ENCODE measurements around the gene ARRB1.
"Not testable (repeated sequence)": the region's sequence is repeated elsewhere in the genome, so short reads cannot be mapped to it uniquely, and the experiment has no call there.

ARRB1 gene

DNA sequence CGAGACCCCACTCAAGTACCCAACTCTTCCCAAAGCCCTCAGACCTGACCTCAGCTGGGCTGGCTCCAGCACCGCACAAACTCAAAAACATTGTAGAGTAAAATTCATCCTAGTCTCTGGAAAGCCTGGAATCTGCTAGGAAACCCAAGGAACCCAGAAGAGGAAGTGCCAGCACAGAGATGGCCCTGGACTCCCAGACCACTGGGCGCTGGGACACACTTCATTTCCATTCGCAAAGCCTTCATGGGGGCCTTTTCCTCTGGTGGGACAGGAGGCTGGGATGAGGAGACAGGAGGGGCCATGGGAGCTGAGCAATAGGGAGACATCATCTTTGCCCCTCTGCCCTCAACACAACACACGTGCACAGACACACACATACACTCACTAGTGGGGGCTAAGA, 30.8 kb downstream of the ARRB1 start:
- no peak for DNase-seq

DNA sequence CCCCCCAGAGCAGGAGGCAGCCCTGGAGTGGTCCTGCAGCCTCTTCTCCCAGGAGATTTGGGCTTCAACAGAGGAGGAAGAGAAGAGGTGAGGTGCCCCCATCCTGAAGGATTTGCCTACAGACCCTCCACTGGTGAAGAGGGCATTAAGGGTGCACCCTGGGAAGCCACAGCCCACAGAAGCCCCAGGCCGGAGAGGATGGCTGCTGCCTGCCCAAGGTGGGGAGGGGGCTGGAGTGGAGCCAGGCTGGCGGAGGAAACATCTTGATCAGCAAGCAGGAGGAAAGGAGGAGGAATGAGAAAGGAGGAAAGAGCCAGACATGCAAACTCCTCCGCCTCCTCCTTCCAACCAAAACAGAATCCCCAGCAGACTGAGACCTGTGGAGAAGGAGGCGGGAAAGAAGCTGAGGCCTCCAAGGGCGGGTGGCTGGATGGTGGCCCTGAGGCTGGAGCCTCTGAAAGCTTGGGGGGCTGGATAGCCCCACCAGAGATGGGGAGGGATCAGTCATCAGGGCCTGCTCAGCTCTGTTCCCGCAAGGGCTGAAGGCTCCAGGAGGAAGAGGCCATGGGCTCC, 31.3 kb downstream of the ARRB1 start:
- no peak for DNase-seq

DNA sequence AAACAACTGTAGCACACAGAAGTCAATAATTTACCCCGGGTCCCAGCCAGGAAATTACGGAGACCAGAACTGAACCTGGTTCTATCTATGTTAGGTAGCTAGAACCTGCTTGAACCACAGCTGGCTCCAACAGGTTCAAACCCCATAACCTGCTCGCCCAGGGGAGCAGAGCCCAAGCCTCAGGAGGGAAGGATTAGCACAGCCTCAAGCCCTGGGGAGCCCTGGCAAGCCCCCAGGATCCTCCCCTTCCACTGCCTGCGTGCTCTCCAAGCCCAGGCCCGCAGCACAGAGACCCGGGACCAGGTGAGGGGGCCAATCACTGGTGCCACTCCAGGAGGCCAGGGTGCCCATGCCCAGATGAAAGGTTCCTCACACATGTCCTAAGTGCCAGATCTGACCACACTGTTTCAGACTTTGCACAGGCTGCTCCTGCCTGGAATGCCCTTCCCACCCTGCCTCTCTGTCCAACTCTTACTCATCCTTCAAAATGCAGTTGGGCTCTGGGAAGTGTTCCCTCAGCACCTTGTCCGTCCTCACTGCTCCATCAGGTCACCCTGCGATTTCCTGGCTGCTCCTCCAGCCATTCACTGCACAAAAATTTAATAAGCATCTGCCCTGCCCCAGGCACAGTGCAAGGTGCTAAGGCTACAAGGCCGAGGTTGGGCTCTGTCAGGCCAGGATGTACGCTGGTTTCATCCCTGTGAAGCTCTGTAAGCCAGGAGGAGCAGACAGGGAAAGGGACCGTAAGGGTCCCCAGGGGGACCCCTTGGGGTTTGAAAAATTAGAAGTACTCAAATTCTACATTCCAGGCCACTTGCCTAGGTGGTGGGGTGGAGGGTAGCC, 32.2 kb downstream of the ARRB1 start:
- no peak for DNase-seq

DNA sequence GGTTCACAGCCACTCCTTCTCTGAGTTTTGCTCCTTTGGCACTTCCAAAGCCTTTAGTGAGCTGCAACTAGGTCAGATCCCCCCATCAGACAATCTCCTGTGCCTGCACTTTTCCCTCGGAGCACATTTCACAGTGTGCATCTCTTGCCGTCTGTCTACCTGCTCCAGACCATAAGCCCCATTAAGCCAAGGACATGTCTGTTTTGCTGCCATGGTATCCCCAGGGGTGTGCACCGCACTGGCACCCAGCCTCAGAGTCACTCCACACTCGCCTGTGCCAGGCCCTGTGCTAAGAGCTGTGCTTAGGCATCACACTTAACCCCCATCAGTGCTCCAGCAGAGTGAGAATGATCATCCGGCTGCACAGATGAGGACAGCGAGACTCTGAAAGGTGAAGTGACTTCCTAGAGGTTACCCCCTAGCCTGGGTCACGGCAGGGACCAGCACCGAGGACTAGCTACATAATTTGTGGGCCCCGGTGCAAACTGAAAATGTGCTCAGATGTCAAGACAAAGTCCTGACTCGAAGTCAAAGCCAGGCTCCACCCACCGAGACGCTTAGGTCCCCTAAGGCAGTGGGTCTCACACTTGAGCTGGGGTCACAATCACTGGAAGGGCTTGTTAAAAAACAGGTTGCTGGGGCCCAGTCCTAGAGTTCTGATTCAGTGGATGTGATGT, 33.9 kb downstream of the ARRB1 start:
- DNase-seq: no peak

DNA sequence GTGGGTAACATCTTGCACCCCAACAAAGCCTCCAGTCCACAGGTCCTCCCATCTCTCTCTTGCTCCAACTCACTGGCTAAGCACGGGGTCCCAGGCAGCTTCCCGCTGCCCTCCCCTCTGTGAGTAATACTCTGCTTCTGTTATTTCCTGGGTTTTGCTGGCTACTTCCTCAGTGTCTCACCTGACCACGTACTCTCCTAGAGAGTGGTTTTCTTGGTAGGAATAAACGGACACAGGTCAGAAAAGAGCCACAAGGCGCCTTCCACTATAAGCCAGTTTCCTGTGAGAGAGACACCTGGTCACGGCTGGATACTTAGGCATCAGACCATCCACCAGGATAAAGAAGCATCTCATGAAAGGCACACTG, 36.0 kb downstream of the ARRB1 start:
- DNase-seq: no peak

DNA sequence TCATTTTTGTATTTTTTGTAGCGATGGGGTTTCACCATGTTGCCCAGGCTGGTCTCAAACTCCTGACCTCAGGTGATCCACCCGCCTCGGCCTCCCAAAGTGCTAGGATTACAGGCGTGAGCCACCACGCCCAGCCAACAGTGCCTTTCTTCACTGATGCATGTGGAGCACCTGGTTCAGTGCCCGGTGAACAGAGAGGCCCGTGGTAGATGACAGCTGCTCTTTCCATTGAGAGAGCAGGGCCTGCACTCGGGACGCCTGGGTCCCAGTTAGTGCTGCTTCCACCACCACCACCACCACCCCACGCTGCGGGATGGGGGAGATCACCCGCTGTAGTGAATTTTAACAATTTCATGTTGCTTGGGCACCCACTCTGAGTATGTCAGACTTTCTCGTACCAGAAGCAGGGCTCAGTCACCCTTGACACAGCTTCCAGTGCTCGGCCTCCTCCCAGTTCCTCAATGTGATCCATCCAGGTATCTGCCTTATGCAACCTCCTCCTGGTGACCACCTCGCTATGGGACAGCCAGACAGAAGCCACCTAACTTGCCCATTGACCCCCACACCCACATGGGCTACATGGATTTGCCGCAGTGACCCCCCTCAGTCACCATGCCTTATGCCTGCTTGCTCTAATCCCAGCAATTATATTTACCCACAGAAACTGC, 36.6 kb downstream of the ARRB1 start:
- no peak for DNase-seq

DNA sequence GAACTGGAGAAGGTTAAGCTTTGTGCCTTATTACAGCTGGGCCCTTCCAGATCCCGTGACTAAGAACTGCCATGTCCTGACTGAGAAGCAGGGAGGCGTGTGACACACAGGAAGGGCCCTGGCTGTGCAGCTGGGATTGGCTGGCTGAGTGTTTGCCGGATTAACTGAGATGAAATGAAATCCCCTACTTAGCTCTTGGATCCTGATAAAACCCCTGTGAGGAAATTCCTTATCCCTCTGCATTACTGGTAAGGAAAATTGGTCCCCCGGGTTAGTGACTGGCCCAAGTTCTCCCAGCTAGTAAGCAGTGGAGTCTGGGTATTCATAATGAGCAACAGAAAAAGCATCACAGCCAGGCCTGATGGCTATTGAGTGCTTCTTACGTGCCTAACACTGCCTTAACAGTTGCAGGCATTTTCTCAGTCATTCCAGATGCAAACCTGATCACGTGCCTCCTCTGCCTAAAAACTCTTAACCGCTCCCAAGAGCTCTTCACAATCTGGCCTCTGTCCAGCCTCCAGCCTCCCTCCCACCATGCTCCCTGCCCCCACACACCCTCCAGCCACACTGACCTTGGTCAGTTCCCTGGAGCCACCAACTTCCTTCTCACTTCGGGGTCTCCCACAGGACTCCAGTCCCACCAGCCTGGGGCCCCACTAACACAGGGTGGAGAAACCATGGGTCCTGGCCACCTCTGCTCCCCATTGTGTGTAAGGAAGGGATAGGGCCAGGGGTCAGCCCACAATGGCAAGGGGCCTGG, 37.8 kb downstream of the ARRB1 start:
- peak; percentile 68 for DNase-seq

DNA sequence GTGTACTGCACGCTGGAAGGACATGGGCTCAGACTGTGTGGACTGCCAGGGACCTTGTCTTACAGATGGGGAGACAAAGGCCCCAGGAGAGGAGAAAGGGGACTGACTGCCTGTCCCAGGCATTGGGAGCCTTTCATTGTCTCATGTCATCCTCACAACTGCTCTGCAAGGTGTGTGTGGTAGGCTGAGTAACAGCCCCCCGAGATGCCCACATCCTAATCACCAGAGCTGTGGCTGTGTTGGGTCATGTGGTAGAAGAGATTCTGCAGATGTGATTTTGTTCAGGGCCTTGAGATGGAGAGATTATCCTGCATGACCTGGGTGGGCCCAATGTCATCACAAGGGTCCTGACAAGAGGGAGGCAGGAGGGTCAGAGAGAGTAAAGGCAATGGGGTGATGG, 39.1 kb downstream of the ARRB1 start:
- no peak for DNase-seq

DNA sequence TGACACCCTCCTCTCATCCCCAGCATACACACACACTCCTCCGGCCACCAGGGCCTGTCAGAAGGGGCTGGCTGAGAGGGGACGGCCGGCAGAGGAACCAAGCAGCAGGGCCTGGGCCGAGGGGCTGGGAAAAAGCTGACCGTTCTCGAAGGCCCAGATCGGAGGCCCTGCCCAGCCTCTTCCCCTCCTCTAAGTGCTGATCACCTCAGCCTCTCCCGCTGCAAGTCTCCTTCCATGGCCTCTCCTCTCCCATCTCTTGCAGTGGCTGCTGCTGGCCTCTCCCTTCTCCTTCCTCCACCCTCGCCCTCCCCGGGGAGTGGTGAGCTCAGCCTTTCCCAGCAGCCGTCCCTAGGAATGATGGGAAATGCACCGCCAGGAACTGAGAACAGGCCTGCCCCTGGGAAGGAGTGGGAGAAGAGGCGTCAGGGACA, 39.6 kb downstream of the ARRB1 start:
- DNase-seq: peak; percentile 63

DNA sequence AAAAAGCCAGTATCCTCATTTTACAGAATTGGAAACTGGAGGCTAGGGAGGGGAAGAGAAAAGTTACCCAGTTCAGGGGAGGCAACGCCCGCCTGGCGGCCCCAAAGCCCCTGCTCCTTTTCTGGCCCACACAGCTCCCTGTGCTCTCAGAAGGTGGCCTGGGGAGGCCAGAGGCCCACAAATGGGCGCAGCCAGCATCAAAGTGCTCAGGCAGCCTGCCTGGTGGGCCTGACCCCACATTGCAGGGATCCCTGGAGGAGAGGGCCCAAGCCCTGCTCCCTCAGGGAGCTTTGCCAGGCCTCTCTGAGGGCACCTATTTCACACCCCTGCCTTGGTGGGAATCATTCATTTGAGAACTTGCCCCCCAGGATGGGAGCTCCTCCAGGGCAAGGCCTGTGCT, 42.5 kb downstream of the ARRB1 start:
- DNase-seq: no peak

DNA sequence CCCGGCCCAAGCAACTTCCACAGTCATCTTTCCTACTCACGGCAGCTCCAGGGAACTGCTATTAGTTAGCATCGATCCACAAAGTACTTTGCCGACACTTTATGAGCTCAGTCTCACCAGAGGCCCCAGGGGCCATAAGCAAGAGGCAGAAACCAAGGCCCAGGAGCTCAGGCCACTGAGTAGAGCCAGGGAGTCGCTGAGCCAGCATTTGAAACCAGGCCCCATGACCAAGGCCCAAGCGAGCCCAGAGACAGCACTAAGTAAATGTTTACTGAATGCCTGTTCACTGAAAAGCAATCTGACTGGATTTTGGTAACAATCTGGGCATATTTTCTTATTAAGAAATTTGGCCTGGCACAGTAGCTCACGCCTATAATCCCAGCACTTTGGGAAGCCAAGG, 43.3 kb downstream of the ARRB1 start:
- no peak for DNase-seq

DNA sequence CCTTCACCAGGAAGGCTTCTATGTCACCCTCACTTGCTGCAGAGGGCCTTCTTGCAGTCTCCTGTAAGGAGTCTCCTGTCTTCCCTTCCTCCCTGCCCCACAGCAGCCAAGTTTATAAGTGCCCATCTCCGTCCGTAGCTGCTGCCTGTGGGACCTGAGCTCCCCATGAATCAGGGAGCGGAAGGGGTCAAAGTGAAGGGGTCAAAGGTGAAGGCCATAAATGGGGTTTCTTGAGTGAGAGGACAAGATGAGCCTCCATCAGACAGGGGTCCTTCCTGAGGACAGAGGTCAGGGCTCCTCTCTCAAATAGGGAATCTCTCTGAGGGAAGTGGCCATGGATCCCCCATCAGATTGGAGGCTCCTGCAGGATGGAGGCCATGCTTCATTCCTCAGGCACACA, 44.4 kb downstream of the ARRB1 start:
- no peak for DNase-seq

DNA sequence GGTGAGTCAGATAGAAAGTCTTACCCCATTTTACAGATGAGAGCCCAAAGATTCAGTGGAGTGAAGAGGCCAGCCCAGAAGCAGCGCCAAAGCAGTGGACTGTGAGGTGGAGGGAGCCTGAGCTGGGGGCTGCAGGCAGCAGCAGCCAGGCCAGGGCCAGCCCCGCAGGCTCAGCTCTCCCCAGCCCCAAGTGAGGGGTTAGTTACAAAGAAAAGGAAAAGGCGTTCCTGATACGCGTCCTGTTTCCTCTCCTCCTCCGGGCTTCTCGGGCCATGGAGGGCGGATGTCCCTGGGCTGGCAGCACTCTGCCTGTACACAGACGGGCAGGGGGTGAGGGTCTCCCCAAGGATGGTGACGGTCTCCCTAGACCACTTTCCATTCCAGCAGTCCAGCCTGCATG, 44.9 kb downstream of the ARRB1 start:
- DNase-seq: no peak

DNA sequence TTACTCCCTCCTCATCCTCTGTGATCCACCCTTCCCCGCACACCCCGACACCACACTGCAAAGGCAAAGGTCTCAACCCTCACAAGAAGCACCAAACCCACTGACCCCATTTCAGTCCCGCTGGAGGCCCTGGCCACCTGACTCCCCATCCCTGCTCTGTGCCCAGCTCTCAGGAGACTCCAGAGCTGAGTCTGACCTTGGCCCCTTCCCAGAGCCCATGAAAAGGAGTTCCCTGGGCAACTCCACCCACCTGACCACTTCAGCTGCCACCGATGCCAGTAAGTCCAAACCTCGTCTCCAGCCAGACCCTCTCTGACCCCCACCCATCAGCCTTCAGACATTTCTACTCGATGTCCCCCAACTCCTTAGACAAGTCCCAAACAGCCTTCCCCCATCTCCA, 45.5 kb downstream of the ARRB1 start:
- no peak for DNase-seq

DNA sequence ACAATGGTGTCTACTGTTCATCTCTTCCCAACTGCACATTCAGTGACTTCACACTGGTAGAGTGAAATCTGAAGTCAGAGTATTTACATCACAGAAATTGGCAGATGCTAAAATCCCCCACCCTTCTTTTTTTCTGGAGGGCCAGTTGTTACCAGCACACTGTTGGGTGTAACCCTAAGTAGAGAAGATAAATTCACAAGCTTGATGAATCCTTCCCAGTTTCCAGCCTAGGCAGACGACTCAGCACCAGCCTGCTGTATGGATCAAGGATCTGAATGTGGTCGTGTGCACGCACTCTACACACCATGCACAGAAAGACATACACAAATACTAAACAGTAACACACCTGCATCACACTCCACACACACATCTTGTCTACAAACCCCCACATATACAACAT, 46.0 kb downstream of the ARRB1 start:
- DNase-seq: no peak

DNA sequence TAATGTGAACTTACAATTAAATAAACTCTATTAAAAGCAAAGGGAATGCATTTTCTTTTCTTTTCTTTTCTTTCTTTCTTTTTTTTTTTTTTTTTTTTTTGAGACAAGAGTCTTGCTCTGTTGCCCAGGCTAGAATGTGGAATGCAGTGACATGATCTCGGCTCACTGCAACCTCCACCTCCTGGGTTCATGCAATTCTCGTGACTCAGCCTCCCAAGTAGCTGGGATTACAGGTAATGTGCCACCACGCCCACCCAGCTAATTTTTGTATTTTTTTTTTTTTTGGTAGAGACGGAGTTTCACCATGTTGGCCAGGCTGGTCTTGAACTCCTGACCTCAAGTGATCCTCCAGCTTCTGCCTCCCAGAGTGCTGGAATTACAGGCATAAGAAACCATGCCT, 46.5 kb downstream of the ARRB1 start:
- not testable (repeated sequence) for DNase-seq

DNA sequence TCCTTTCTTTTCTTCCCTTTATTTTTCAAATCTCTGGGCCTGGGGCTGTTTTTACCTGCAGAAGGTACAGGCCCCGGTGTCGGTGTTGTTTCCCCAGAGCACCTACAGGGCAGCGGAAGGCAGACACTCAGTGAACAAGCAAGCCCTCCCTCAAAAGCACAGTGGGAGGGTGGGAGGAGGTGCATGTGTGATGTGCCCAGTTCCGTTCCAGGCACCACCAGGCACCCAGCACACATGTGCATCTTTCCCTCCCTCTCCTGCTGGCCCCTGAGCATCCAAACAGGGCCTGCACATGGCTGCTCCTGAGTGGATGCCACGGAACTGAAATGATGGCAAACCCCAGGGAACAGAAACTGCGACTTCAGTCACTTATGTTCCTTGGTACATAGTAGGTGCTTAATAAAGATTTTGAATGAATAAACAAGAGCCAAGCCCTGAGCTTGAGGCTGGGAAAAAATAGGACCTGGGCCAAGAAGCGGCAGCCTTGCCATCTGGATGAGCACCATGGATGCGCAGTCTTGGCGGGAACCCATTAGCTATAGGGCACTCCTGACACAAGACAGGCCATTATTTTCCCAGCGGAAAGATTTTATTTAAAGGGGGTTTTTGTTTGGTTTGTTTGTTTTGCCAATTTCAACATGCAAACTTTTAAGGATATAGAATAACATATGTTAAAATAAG, 47.8 kb downstream of the ARRB1 start:
- DNase-seq: no peak

DNA sequence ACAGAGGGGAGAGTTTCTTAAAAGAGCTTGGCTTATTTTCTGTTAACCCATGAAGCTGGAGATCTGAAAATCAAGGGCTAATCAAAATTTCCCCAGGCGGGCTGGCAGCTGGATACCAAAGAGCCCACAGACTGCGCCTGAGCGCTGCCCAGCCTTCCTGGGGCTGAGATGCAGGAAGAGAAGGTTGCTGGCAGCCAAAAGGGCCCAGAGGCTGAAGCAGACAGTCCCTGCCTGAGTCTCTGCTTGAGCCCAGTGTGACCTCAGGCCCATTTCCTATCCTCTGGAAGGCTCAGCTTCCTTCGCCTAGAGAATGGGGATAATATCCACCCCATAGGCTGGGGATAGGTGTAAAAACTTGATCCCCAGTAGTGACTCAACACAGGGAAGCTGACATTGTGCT, 49.1 kb downstream of the ARRB1 start:
- no peak for DNase-seq

DNA sequence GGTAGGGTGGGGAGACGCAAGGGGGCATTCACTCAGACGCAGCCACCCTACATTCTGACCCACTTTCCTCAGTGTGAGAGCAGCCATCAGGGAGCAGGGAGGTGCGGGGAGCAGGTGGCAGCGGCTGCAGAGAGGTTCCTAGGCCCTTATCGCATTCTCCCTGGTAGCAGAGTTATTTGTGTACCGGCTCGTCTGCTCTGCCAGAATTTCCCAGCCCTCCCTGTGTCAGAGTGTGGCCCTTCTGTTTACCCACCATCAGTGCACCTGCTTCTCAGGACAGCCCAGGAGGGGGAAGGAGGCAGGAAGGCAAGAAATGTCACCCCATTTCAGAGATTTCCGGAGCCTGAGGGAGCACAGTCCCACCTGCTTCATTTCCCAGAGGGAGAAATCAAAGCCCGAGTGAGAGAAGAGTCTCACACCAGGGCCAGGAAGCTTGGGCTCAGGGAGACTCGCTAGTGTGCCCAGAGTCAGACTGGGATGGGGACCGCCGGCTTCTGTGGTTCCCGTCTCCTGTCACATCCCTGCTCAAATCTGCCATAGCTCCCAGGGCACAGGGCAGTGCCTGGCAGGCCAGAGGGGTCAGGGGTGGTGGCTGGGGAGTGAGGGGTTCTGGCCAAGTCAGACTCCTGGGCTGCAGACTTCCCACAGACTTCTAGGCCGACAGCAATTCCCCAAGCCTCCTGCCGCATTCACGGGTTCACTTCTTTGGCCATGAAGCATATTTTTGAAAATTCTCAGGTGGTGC, 49.7 kb downstream of the ARRB1 start:
- DNase-seq: no peak

DNA sequence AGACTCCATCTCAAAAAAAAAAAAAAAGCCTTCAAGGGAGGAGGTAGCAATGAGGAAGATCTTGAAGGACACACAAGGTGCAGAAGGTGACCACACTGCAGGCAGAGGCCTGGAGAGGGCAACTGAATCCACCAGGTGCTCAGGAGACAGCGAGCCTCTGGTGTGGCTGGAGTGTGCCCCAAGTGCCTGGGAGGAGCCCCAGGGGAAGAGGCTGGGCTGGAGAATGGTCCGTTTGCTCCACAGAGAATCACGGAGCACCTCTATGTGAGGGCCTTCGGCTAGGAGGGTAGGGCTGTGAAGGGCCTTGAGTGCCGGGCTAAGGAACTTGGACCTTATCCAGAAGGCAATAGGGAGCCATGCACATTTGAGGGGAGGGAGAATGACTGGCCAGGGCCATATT, 50.3 kb downstream of the ARRB1 start:
- no peak for DNase-seq

DNA sequence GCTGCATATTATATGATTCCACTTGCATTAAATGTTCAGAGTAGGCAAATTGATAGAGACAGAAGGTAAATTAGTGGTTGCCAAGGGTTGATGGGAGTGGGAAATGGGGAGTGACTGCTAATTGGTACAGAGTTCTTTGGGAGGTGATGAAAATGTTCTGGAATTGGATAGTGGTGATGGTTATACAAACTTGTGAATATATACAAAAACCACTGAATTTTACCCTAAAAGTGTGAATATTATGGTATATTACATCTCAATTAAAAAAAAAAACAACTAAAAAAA, 52.5 kb downstream of the ARRB1 start:
- DNase-seq: no peak

All from fibroblast of skin of right quadriceps (primary cell).